SK-N-SH (cell line): Measurements from ENCODE around the gene ATP6V1G1. TPM values are rescaled to one million over a fixed set of nuclear protein-coding genes. Genes with fewer than 3 reads are reported as not detected.

Experiments used
- CTCF ChIA-PET: fragments of 300-600, 350-600 bp; formaldehyde crosslinking; extraction: SDS; loops from one replicate; lab custom pipeline; 2021; lab: Yijun Ruan, JAX
- POLR2A ChIA-PET: fragments of 350-600 bp; sonication (Branson Sonifier 250); formaldehyde crosslinking; extraction: SDS; loops from one replicate; lab custom pipeline; 2020; ENCODE audit warnings: antibody characterized with exemption, inconsistent platforms; lab: Yijun Ruan, JAX
- DNase-seq: peaks from one replicate; pipeline ENCODE4 v3.0.0; 2012
- H2AFZ ChIP-seq: fragments of 200-600 bp; sonication (generic); 2 replicates; pipeline ENCODE4 v1.8.1; 2016; ENCODE audit warnings: antibody characterized with exemption, mild to moderate bottlenecking, low read depth
- H3F3A ChIP-seq: fragments of 200-600 bp; sonication (generic); replicated peaks from 2 replicates; pipeline ENCODE3; 2016; ENCODE audit warnings: antibody characterized with exemption, mild to moderate bottlenecking; ENCODE audit not compliant: insufficient read depth
- H3K27ac ChIP-seq, 2 experiments: fragments of 200-500 bp in 1 of 2; fragments of 200-600 bp in 1 of 2; sonication (Bioruptor generic) in 1 of 2; sonication (generic), shearing (Covaris generic) in 1 of 2; 2 replicates each; pipeline versions ENCODE4 v1.5.1 to v1.6.1; 2014 to 2016; ENCODE audit warnings: low read depth in 2 of 2, inconsistent platforms in 1 of 2, low read length in 1 of 2, mild to moderate bottlenecking in 1 of 2, mixed read lengths in 1 of 2
- H3K27me3 ChIP-seq: fragments of 200-600 bp; sonication (generic), shearing (Covaris generic); 2 replicates; pipeline ENCODE4 v1.6.1; 2016; ENCODE audit warnings: mixed run types; ENCODE audit not compliant: insufficient read depth
- H3K36me3 ChIP-seq, 2 experiments: fragments of 200-500 bp in 1 of 2; fragments of 200-600 bp in 1 of 2; sonication (Bioruptor generic) in 1 of 2; sonication (generic) in 1 of 2; replicated peaks in 1 of 2; 2 replicates each; pipeline versions ENCODE3 to v1.5.1; 2014 to 2016; ENCODE audit warnings: low read length in 1 of 2, mild to moderate bottlenecking in 1 of 2; ENCODE audit not compliant: insufficient read depth in 2 of 2, control insufficient read depth in 1 of 2
- H3K4me1 ChIP-seq, 2 experiments: fragments of 200-500 bp in 1 of 2; fragments of 200-600 bp in 1 of 2; sonication (Bioruptor generic) in 1 of 2; sonication (generic), shearing (Covaris generic) in 1 of 2; 2 replicates each; pipeline versions ENCODE4 v1.5.1 to v1.6.1; 2014 to 2016; ENCODE audit warnings: low read depth in 1 of 2, low read length in 1 of 2, mixed run types in 1 of 2; ENCODE audit not compliant: insufficient read depth in 2 of 2, control insufficient read depth in 1 of 2
- H3K4me2 ChIP-seq: fragments of 200-600 bp; sonication (generic), shearing (Covaris generic); 2 replicates; pipeline ENCODE4 v1.6.1; 2017; ENCODE audit warnings: mixed run types
- H3K4me3 ChIP-seq, 2 experiments: fragments of 200-500 bp in 1 of 2; fragments of 200-600 bp in 1 of 2; sonication (Bioruptor generic) in 1 of 2; sonication (generic), shearing (Covaris generic) in 1 of 2; 2 replicates each; pipeline versions ENCODE4 v1.5.1 to v1.8.1; 2014 to 2016; ENCODE audit warnings: low read depth in 2 of 2, inconsistent platforms in 1 of 2, low read length in 1 of 2, mild to moderate bottlenecking in 1 of 2, mixed read lengths in 1 of 2, moderate library complexity in 1 of 2
- H3K79me2 ChIP-seq: fragments of 200-600 bp; sonication (generic); 2 replicates; pipeline ENCODE4 v1.8.1; 2017; ENCODE audit warnings: mild to moderate bottlenecking; ENCODE audit not compliant: insufficient read depth
- H3K9ac ChIP-seq: fragments of 200-600 bp; sonication (generic); 2 replicates; pipeline ENCODE4 v1.6.1; 2017; ENCODE audit warnings: mixed run types
- H3K9me2 ChIP-seq: fragments of 200-600 bp; sonication (generic); 2 replicates; pipeline ENCODE4 v1.6.1; 2017; ENCODE audit warnings: mixed run types
- H3K9me3 ChIP-seq: fragments of 200-600 bp; sonication (generic); 2 replicates; pipeline ENCODE4 v1.6.1; 2017; ENCODE audit warnings: mixed run types, mild to moderate bottlenecking, moderate library complexity
- H4K20me1 ChIP-seq: fragments of 200-600 bp; sonication (generic); 2 replicates; pipeline ENCODE4 v1.6.1; 2017; ENCODE audit warnings: mild to moderate bottlenecking, mixed run types; ENCODE audit not compliant: insufficient read depth
- CHD2 ChIP-seq: fragments of 150-350 bp; IDR thresholded peaks from 2 replicates; pipeline ENCODE4 v1.6.1; 2018; ENCODE audit warnings: low read length; ENCODE audit not compliant: partially characterized antibody
- ELF1 ChIP-seq: IDR thresholded peaks from 2 replicates; pipeline ENCODE4 v1.4.0; 2012
- FOSL2 ChIP-seq: IDR thresholded peaks from 2 replicates; pipeline ENCODE4 v1.4.0; 2012; ENCODE audit warnings: low read depth, mild to moderate bottlenecking, moderate library complexity, borderline replicate concordance
- FOXJ3 ChIP-seq: sonication (generic); formaldehyde crosslinking; IDR thresholded peaks from 2 replicates; pipeline ENCODE4 v1.5.1; 2020; ENCODE audit warnings: mild to moderate bottlenecking, missing genetic modification reagents
- GATA2 ChIP-seq: sonication (generic); formaldehyde crosslinking; IDR thresholded peaks from 2 replicates; pipeline ENCODE4 v1.5.0; 2020; ENCODE audit warnings: mild to moderate bottlenecking, missing genetic modification reagents
- MXI1 ChIP-seq: IDR thresholded peaks from 2 replicates; pipeline ENCODE4 v1.6.1; 2012; ENCODE audit warnings: mild to moderate bottlenecking, low read depth, low read length, improper control_type of control experiment
- NRF1 ChIP-seq: IDR thresholded peaks from 2 replicates; pipeline ENCODE4 v1.6.1; 2012; ENCODE audit warnings: low read depth, mild to moderate bottlenecking, low read length
- POLR2AphosphoS5 ChIP-seq: IDR thresholded peaks from 2 replicates; pipeline ENCODE4 v1.6.1; 2012; ENCODE audit warnings: low read depth, low read length
- RAD21 ChIP-seq: IDR thresholded peaks from 2 replicates; pipeline ENCODE4 v1.6.1; 2012; ENCODE audit warnings: mild to moderate bottlenecking, low read length
- RCOR1 ChIP-seq: fragments of 150-350 bp; IDR thresholded peaks from 2 replicates; pipeline ENCODE4 v1.6.1; 2017; ENCODE audit warnings: antibody characterized with exemption, low read length
- RFX5 ChIP-seq: IDR thresholded peaks from 2 replicates; pipeline ENCODE4 v1.6.1; 2012; ENCODE audit warnings: mild to moderate bottlenecking, improper control_type of control experiment, low read length
- SIN3A ChIP-seq: IDR thresholded peaks from 2 replicates; pipeline ENCODE4 v1.6.1; 2012; ENCODE audit warnings: low read depth, mild to moderate bottlenecking, low read length, moderate library complexity, borderline replicate concordance
- TAF1 ChIP-seq: IDR thresholded peaks from 2 replicates; pipeline ENCODE4 v1.6.1; 2012; ENCODE audit warnings: low read depth, mild to moderate bottlenecking, low read length, moderate library complexity, borderline replicate concordance
- TCF12 ChIP-seq: IDR thresholded peaks from 2 replicates; pipeline ENCODE4 v1.4.0; 2012
- TEAD4 ChIP-seq: IDR thresholded peaks from 2 replicates; pipeline ENCODE4 v1.4.0; 2012; ENCODE audit warnings: mild to moderate bottlenecking, borderline replicate concordance; ENCODE audit not compliant: insufficient read depth
- USF1 ChIP-seq: IDR thresholded peaks from 2 replicates; pipeline ENCODE4 v1.4.0; 2012; ENCODE audit warnings: low read depth, borderline replicate concordance
- USF2 ChIP-seq: fragments of 150-350 bp; IDR thresholded peaks from 2 replicates; pipeline ENCODE4 v1.6.1; 2017; ENCODE audit warnings: antibody characterized with exemption, low read length, low read depth, borderline replicate concordance
- YY1 ChIP-seq: IDR thresholded peaks from 2 replicates; pipeline ENCODE4 v1.4.0; 2012; ENCODE audit warnings: low read depth, mild to moderate bottlenecking
- WGBS: methylation state at CpG from one replicate; pipeline ENCODE4 v1.1.6; 2017; ENCODE audit warnings: low lambda C conversion rate; 5-methylcytosine and 5-hydroxymethylcytosine counted together
- polyA plus RNA-seq, 3 experiments: library from polyadenylated mRNA; depleted of rRNA; stranded (reverse); fragments of >200 nt; gene quantifications; 2 replicates each; pipeline ENCODE4 v1.2.3, GENCODE V29; 2012
- TF ChIP-seq, protein P1 (sequence below): IDR thresholded peaks from 2 replicates; pipeline ENCODE4 v1.6.1; 2012; ENCODE audit warnings: mild to moderate bottlenecking, low read depth, low read length, moderate library complexity
- TF ChIP-seq, protein P2 (sequence below): IDR thresholded peaks from 2 replicates; pipeline ENCODE4; 2012

Gene ATP6V1G1
- polyA plus RNA-seq, 1 of the 3 experiments (the other 2 are of a cell fraction): 119 TPM

DNA sequence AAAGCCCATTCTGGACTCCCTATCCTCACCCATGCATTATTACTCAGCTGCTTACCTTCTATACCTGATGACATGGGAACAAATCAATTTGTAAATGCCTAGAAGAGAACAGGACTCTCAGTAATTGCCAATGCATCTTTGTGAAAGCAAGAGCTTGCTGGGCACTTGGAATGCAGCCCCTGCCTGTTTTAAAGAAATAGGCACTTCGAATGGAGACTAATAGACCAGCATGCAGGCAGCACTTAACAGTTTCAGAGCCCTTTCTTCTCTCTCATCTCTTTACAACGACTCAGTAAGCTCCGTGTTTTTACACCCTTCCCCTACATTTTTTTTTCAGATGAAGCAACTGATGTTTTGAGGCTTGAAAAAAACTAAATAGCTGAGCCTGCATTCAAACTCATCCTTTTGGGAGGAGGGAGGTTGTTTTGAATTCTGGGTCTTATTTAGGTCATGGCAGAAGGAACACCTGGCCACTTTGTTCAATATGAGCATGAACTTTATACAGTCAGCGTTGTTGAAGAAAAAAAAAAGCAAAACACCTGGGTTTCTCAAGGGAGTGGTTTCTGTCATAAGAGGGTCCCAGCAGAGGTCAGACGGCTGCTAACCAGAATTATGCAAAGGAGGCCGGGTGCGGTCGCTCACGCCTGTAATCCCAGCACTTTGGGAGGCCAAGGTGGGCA is 47.7 kb upstream of the ATP6V1G1 start:
- WGBS: 30% methylated on average over 9 of the region's 9 CpGs

DNA sequence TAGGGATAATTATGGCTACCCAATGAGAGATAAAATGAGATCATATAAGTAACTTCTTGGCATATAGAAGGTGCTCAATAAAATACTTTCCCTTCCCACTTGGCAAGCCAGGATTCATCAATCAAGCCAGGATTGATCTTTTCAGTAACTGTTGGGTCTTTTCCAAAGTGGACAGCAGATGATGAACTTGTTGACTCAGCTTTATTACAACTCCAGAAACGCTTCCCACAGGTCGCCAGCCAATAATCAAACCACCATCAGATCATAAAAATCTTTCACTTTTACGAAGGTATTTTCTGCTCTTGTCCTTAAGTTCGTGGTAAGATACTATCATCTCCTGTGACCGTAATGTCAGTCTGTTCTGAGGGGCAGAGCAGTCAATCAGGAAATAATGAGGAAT is 42.5 kb upstream of the ATP6V1G1 start:
- H2AFZ ChIP-seq: no peak overlapping the region
- no peaks in the 10 kb centered on the region for H4K20me1 ChIP-seq
- ChIA-PET CTCF (no interaction called here), POLR2A (no interaction called here)
- no peaks in the 10 kb centered on the region for H3K36me3 ChIP-seq
- no peak for DNase-seq
- WGBS: 22% methylated on average over 5 of the region's 5 CpGs
- no peaks in the 10 kb centered on the region for H3K9me3 ChIP-seq
- H3F3A ChIP-seq: no peaks in the 10 kb centered on the region
- H3K4me2 ChIP-seq: no peak overlapping the region
- H3K4me3 ChIP-seq: no peak overlapping the region
- no peaks in the 10 kb centered on the region; the same call in 1 of the 2 replicates for H3K27me3 ChIP-seq
- H3K4me1 ChIP-seq: no peaks in the 10 kb centered on the region
- no peak overlapping the region for H3K9ac ChIP-seq
- no peaks in the 10 kb centered on the region for H3K79me2 ChIP-seq
- no peak overlapping the region for H3K27ac ChIP-seq
- no peaks in the 10 kb centered on the region for H3K9me2 ChIP-seq
- TF ChIP-seq GATA2 (CRISPR knock-in tag) (no peak), RCOR1 (no peak), RFX5 (no peak), RAD21 (no peak), USF2 (no peak), TEAD4 (no peak), FOXJ3 (CRISPR knock-in tag) (no peak), FOSL2 (no peak), USF1 (no peak)

More for the DNA sequence above, 47.7 kb upstream of the ATP6V1G1 start:
- Histone ChIP-seq H3F3A (no peaks in the 10 kb centered on the region), H3K9me2 (no peaks in the 10 kb centered on the region), H2AFZ (no peak overlapping the region), H3K27me3 (peaks cover 18% of the 10 kb centered on the region; the same call in 1 of the 2 replicates), H3K4me1 (no peaks in the 10 kb centered on the region)
- POLR2A ChIA-PET: interaction anchor here (0.7 kb wide), 1 partner anchor 78 kb away, joined by 3 read pairs; no protein-coding TSS in a partner anchor
- CTCF ChIA-PET: interaction anchor here (0.6 kb wide), 1 partner anchor 139 kb away, joined by 3 read pairs; no protein-coding TSS in a partner anchor
- TF ChIP-seq MXI1: no peak
- no peak for TF ChIP-seq YY1
- TF ChIP-seq, protein P1, sequence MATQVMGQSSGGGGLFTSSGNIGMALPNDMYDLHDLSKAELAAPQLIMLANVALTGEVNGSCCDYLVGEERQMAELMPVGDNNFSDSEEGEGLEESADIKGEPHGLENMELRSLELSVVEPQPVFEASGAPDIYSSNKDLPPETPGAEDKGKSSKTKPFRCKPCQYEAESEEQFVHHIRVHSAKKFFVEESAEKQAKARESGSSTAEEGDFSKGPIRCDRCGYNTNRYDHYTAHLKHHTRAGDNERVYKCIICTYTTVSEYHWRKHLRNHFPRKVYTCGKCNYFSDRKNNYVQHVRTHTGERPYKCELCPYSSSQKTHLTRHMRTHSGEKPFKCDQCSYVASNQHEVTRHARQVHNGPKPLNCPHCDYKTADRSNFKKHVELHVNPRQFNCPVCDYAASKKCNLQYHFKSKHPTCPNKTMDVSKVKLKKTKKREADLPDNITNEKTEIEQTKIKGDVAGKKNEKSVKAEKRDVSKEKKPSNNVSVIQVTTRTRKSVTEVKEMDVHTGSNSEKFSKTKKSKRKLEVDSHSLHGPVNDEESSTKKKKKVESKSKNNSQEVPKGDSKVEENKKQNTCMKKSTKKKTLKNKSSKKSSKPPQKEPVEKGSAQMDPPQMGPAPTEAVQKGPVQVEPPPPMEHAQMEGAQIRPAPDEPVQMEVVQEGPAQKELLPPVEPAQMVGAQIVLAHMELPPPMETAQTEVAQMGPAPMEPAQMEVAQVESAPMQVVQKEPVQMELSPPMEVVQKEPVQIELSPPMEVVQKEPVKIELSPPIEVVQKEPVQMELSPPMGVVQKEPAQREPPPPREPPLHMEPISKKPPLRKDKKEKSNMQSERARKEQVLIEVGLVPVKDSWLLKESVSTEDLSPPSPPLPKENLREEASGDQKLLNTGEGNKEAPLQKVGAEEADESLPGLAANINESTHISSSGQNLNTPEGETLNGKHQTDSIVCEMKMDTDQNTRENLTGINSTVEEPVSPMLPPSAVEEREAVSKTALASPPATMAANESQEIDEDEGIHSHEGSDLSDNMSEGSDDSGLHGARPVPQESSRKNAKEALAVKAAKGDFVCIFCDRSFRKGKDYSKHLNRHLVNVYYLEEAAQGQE: no peak
- TF ChIP-seq, protein P2, sequence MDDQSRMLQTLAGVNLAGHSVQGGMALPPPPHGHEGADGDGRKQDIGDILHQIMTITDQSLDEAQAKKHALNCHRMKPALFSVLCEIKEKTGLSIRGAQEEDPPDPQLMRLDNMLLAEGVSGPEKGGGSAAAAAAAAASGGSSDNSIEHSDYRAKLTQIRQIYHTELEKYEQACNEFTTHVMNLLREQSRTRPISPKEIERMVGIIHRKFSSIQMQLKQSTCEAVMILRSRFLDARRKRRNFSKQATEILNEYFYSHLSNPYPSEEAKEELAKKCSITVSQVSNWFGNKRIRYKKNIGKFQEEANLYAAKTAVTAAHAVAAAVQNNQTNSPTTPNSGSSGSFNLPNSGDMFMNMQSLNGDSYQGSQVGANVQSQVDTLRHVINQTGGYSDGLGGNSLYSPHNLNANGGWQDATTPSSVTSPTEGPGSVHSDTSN: no peak
- no peak for TF ChIP-seq RFX5
- TF ChIP-seq POLR2AphosphoS5: no peak
- TF ChIP-seq TCF12: no peak
- TF ChIP-seq ELF1: no peak
- TF ChIP-seq TAF1: no peak
- TF ChIP-seq CHD2: no peak
- TF ChIP-seq SIN3A: no peak
- TF ChIP-seq GATA2 (CRISPR knock-in tag): no peak
- no peak for TF ChIP-seq TEAD4
- TF ChIP-seq RCOR1: no peak
- no peak for TF ChIP-seq NRF1
- TF ChIP-seq, all 33 proteins: peak for 0
- Histone ChIP-seq H3K4me3 (no peak overlapping the region), H3K9me3 (no peaks in the 10 kb centered on the region), H3K4me2 (no peak overlapping the region), H3K9ac (no peak overlapping the region), H3K79me2 (no peaks in the 10 kb centered on the region), H3K27ac (no peak overlapping the region), H3K36me3 (no peaks in the 10 kb centered on the region), H4K20me1 (no peaks in the 10 kb centered on the region)
- DNase-seq: no peak
